GM12878 (cell line): ENCODE data around the gene SIX5. TPM values are rescaled to one million over a fixed set of nuclear protein-coding genes. Genes with fewer than 3 reads are reported as not detected.

Source experiments
- ATAC-seq: fragments of 200-7000 bp; cut with Tn5 transposase; 3 replicates; pipeline ENCODE4 v1.9.1; 2020; ENCODE audit warnings: mild to moderate bottlenecking, moderate library complexity
- BruUV-seq: library from RNA; stranded (reverse); fragments of 400-500 nt; replicated peaks from 2 replicates; lab custom pipeline; 2021; lab: Mats Ljungman, UMichigan
- CTCF ChIA-PET: fragments of 300-600 bp; sonication (Branson Sonifier 250); formaldehyde crosslinking; extraction: SDS; loops from one replicate; lab custom pipeline; 2021; ENCODE audit warnings: inconsistent platforms; lab: Yijun Ruan, JAX
- POLR2A ChIA-PET: fragments of 350-600 bp; formaldehyde crosslinking; extraction: SDS; loops from one replicate; lab custom pipeline; 2021; ENCODE audit warnings: inconsistent platforms; lab: Charles Lee
- RAD21 ChIA-PET: fragments of 300-600 bp; sonication (Branson Sonifier 250); formaldehyde crosslinking; loops from one replicate; lab custom pipeline; 2023; ENCODE audit warnings: antibody characterized with exemption; ENCODE audit not compliant: unreplicated experiment; lab: Charles Lee
- SMC1A ChIA-PET: fragments of 300-600 bp; sonication (Branson Sonifier 250); formaldehyde crosslinking; loops from one replicate; lab custom pipeline; 2023; ENCODE audit not compliant: unreplicated experiment, uncharacterized antibody; lab: Charles Lee
- DNase-seq: peaks from one replicate; pipeline ENCODE4 v3.0.0-alpha.2; 2011; ENCODE audit warnings: low read depth, low spot score
- FAIRE-seq: peaks from 3 replicates; lab custom pipeline; 2011; peaks lifted over from hg19 to GRCh38; lab: Jason Lieb, UNC
- H2AFZ ChIP-seq: 2 replicates; pipeline ENCODE4 v1.6.0; 2011; ENCODE audit warnings: low read depth, low read length, control low read depth; ENCODE audit not compliant: control insufficient read depth
- H3K27ac ChIP-seq: 2 replicates; pipeline ENCODE4 v1.5.1; 2011; ENCODE audit warnings: control low read depth; ENCODE audit not compliant: control insufficient read depth, insufficient read depth
- H3K27me3 ChIP-seq, 2 experiments: replicated peaks in 1 of 2; 2 replicates each; pipeline versions ENCODE4 v1.6.0 to v1.6.1; 2011; ENCODE audit warnings: low read length in 1 of 2; ENCODE audit not compliant: control insufficient read depth in 2 of 2, insufficient read depth in 2 of 2
- H3K36me3 ChIP-seq, 2 experiments: 2 replicates each; pipeline ENCODE4 v1.5.1; 2011; ENCODE audit warnings: low read length in 1 of 2; ENCODE audit not compliant: control insufficient read depth in 2 of 2, insufficient read depth in 2 of 2
- H3K4me1 ChIP-seq: 2 replicates; pipeline ENCODE4 v1.6.1; 2011; ENCODE audit warnings: mild to moderate bottlenecking, low read length, moderate library complexity, mixed read lengths; ENCODE audit not compliant: control insufficient read depth, insufficient read depth
- H3K4me2 ChIP-seq: 2 replicates; pipeline ENCODE4 v1.6.0; 2011; ENCODE audit warnings: control low read depth; ENCODE audit not compliant: control insufficient read depth, insufficient read depth
- H3K4me3 ChIP-seq: fragments of 200-600 bp; sonication (generic); 2 replicates; pipeline ENCODE4 v1.5.1; 2016
- H3K79me2 ChIP-seq: 2 replicates; pipeline ENCODE4 v1.6.0; 2011; ENCODE audit warnings: low read length; ENCODE audit not compliant: control insufficient read depth, insufficient read depth
- H3K9ac ChIP-seq: 2 replicates; pipeline ENCODE4 v1.8.0; 2011; ENCODE audit warnings: low read length, control low read depth, mixed read lengths; ENCODE audit not compliant: control insufficient read depth, insufficient read depth
- H3K9me3 ChIP-seq: replicated peaks from 3 replicates; pipeline ENCODE4 v1.5.1; 2011; ENCODE audit warnings: mild to moderate bottlenecking, low read length; ENCODE audit not compliant: control insufficient read depth, insufficient read depth
- H4K20me1 ChIP-seq: 2 replicates; pipeline ENCODE4 v1.6.0; 2011; ENCODE audit not compliant: control insufficient read depth, insufficient read depth
- BRCA1 ChIP-seq: IDR thresholded peaks from 2 replicates; pipeline ENCODE4 v1.6.1; 2011; ENCODE audit warnings: low read depth, low read length, improper control_type of control experiment
- CREM ChIP-seq: IDR thresholded peaks from 2 replicates; pipeline ENCODE4 v1.6.1; 2014; ENCODE audit warnings: antibody characterized with exemption, low read depth
- IKZF1 ChIP-seq: fragments of 450-650 bp; conservative IDR thresholded peaks from 2 replicates; pipeline ENCODE4 v1.6.1; 2017; ENCODE audit warnings: antibody characterized with exemption, mild to moderate bottlenecking
- MEF2A ChIP-seq: IDR thresholded peaks from 2 replicates; pipeline ENCODE4 v1.6.1; 2011; ENCODE audit warnings: low read depth, mild to moderate bottlenecking, low read length, moderate library complexity; ENCODE audit not compliant: insufficient read depth
- SUZ12 ChIP-seq: fragments of 200-600 bp; sonication (generic); IDR thresholded peaks from one replicate; pipeline ENCODE4 v1.6.1; 2018; ENCODE audit warnings: antibody characterized with exemption, mild to moderate bottlenecking; ENCODE audit not compliant: unreplicated experiment
- TCF7 ChIP-seq: IDR thresholded peaks from 2 replicates; pipeline ENCODE4 v1.6.1; 2014; ENCODE audit warnings: antibody characterized with exemption, borderline replicate concordance
- YY1 ChIP-seq: IDR thresholded peaks from 2 replicates; pipeline ENCODE4 v1.6.1; 2011; ENCODE audit warnings: low read depth, mild to moderate bottlenecking, low read length
- ZNF274 ChIP-seq: IDR thresholded peaks from one replicate; pipeline ENCODE4 v1.8.0; 2011; ENCODE audit not compliant: insufficient read length, insufficient read depth
- WGBS: methylation state at CpG from one replicate; pipeline ENCODE4 v1.1.6; 2016; ENCODE audit warnings: low lambda C conversion rate; ENCODE audit not compliant: insufficient replicate concordance, insufficient coverage; ENCODE audit errors: missing lambda C conversion rate; 5-methylcytosine and 5-hydroxymethylcytosine counted together
- in situ Hi-C: fragments of 300-500 bp; cut with MboI; formaldehyde crosslinking; loops from 9 replicates; pipeline ENCODE4 v1.14.3; 2018; ENCODE audit warnings: mixed read lengths
- intact Hi-C: fragments of 100-400 bp; cut with micrococcal nuclease; formaldehyde crosslinking; loops from one replicate; pipeline ENCODE4 v1.14.2; 2022; ENCODE audit not compliant: unreplicated experiment
- polyA plus RNA-seq, 11 experiments: library from polyadenylated mRNA; depleted of rRNA in 4 of 11; unstranded in 6 of 11; stranded (reverse) in 5 of 11; fragments of >200 nt; fragmentation: Nextera tagmentation in 4 of 11; fragmentation: Illumina TruSeq in 1 of 11; extraction: Ambion mirVana in 4 of 11; extraction: Trizol in 1 of 11; gene quantifications; 1 replicate in 1 of 11; 2 replicates in 10 of 11; pipeline versions ENCODE4 v1.2.1 to v1.2.3, GENCODE V29; 2011 to 2016; ENCODE audit warnings: inconsistent platforms in 2 of 11, missing spikeins in 2 of 11, low read depth in 1 of 11
- total RNA-seq, 4 experiments: library from RNA; depleted of rRNA in 3 of 4; stranded (reverse); fragments of >200 nt in 3 of 4; fragmentation: Illumina TruSeq in 1 of 4; extraction: Trizol in 1 of 4; gene quantifications; 2 replicates each; pipeline versions ENCODE4 v1.2.1 to v1.2.3, GENCODE V29; 2013 to 2021
- TF ChIP-seq, protein P1 (sequence below): fragments of 450-650 bp; IDR thresholded peaks from 2 replicates; pipeline ENCODE4 v1.6.1; 2017; ENCODE audit warnings: mild to moderate bottlenecking, moderate library complexity
- TF ChIP-seq, protein P2 (sequence below): IDR thresholded peaks from 2 replicates; pipeline ENCODE4 v1.6.1; 2012; ENCODE audit warnings: low read depth, low read length, improper control_type of control experiment
- TF ChIP-seq, protein P3 (sequence below): fragments of 450-650 bp; formaldehyde crosslinking; IDR thresholded peaks from 2 replicates; pipeline ENCODE4 v1.5.0; 2022; ENCODE audit warnings: mild to moderate bottlenecking, missing genetic modification characterization

Gene SIX5
- total and polyA plus RNA-seq, 10 of the 15 experiments (the other 5 are each of a cell fraction or from before 2014, with no cell fraction given) = 1.9 to 10.5 (median 3.0) TPM; not detected in 2

DNA sequence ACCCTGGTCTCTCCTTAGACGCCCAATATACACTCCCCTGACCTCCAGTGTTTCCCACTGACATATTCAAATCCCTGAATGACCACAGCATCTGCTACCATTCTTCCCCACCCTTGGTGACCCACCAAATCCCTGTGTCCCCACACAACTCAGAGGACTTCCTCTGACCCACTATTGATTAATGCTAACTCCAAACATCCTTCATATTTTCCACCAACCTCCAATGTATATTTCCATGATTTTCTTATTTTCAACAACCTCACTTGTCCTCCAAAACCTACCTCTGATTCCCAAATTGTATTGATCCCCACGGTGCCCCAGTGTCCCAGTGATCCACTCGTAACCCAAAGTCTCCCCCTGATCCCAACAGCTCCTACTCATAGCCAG is 24.1 kb upstream of the SIX5 start:
- intact Hi-C loops = loop anchor here (2.0 kb wide), 1 partner anchor 24 kb away; the partner anchor contains the start of gene SIX5
- Histone ChIP-seq H3K79me2 (peaks cover 19% of the 10 kb centered on the region), H3K9me3 (no peaks in the 10 kb centered on the region)
- TF ChIP-seq BRCA1 (no peak), YY1 (no peak), SUZ12 (no peak), TCF7 (no peak), IKZF1 (no peak), CREM (no peak), ZNF274 (no peak), MEF2A (no peak)
- TF ChIP-seq, protein P1, sequence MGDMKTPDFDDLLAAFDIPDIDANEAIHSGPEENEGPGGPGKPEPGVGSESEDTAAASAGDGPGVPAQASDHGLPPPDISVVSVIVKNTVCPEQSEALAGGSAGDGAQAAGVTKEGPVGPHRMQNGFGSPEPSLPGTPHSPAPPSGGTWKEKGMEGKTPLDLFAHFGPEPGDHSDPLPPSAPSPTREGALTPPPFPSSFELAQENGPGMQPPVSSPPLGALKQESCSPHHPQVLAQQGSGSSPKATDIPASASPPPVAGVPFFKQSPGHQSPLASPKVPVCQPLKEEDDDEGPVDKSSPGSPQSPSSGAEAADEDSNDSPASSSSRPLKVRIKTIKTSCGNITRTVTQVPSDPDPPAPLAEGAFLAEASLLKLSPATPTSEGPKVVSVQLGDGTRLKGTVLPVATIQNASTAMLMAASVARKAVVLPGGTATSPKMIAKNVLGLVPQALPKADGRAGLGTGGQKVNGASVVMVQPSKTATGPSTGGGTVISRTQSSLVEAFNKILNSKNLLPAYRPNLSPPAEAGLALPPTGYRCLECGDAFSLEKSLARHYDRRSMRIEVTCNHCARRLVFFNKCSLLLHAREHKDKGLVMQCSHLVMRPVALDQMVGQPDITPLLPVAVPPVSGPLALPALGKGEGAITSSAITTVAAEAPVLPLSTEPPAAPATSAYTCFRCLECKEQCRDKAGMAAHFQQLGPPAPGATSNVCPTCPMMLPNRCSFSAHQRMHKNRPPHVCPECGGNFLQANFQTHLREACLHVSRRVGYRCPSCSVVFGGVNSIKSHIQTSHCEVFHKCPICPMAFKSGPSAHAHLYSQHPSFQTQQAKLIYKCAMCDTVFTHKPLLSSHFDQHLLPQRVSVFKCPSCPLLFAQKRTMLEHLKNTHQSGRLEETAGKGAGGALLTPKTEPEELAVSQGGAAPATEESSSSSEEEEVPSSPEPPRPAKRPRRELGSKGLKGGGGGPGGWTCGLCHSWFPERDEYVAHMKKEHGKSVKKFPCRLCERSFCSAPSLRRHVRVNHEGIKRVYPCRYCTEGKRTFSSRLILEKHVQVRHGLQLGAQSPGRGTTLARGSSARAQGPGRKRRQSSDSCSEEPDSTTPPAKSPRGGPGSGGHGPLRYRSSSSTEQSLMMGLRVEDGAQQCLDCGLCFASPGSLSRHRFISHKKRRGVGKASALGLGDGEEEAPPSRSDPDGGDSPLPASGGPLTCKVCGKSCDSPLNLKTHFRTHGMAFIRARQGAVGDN = no peak
- TF ChIP-seq, protein P2, sequence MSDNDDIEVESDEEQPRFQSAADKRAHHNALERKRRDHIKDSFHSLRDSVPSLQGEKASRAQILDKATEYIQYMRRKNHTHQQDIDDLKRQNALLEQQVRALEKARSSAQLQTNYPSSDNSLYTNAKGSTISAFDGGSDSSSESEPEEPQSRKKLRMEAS = no peak
- TF ChIP-seq, protein P3, sequence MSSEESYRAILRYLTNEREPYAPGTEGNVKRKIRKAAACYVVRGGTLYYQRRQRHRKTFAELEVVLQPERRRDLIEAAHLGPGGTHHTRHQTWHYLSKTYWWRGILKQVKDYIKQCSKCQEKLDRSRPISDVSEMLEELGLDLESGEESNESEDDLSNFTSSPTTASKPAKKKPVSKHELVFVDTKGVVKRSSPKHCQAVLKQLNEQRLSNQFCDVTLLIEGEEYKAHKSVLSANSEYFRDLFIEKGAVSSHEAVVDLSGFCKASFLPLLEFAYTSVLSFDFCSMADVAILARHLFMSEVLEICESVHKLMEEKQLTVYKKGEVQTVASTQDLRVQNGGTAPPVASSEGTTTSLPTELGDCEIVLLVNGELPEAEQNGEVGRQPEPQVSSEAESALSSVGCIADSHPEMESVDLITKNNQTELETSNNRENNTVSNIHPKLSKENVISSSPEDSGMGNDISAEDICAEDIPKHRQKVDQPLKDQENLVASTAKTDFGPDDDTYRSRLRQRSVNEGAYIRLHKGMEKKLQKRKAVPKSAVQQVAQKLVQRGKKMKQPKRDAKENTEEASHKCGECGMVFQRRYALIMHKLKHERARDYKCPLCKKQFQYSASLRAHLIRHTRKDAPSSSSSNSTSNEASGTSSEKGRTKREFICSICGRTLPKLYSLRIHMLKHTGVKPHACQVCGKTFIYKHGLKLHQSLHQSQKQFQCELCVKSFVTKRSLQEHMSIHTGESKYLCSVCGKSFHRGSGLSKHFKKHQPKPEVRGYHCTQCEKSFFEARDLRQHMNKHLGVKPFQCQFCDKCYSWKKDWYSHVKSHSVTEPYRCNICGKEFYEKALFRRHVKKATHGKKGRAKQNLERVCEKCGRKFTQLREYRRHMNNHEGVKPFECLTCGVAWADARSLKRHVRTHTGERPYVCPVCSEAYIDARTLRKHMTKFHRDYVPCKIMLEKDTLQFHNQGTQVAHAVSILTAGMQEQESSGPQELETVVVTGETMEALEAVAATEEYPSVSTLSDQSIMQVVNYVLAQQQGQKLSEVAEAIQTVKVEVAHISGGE (CRISPR knock-in tag) = no peak
- TF ChIP-seq, all 136 proteins: peak for 0
- ChIA-PET POLR2A (interaction anchor here (0.5 to 2.9 kb wide), 9 partner anchors 11 to 368 kb away, joined by 3 to 20 read pairs (median 3); partner anchors contain the start of gene SIX5), RAD21 (interaction anchor here (0.5 to 2.7 kb wide), 7 partner anchors 14 to 387 kb away, joined by 3 to 18 read pairs (median 4); partner anchors contain the start of genes IRF2BP1, QPCTL, SIX5 and SNRPD2), CTCF (interaction anchor here (0.6 to 3.1 kb wide), 8 partner anchors 13 to 101 kb away, joined by 3 to 13 read pairs (median 4); partner anchors contain the start of genes QPCTL and SIX5), SMC1A (interaction anchor here (0.7 to 1.4 kb wide), 3 partner anchors 23 to 76 kb away, joined by 3 to 7 read pairs (median 5); partner anchors contain the start of gene SIX5)
- Histone ChIP-seq H4K20me1 (no peaks in the 10 kb centered on the region), H3K4me3 (0 out of 2 replicates have a peak overlapping the region, but pooled peaks have one; percentile 15), H3K4me2 (0 out of 2 replicates have a peak overlapping the region, but pooled peaks have one; percentile 15), H2AFZ (no peak overlapping the region), H3K27ac (no peak overlapping the region), H3K36me3 (peaks cover 0 to 12% of the 10 kb centered on the region in 2 experiments; a peak in 3 of 4 replicates), H3K27me3 (no peaks in the 10 kb centered on the region), H3K4me1 (peaks cover 14% of the 10 kb centered on the region), H3K9ac (no peak overlapping the region)
- ATAC-seq = peak; percentile 23; the same call in 2 of the 3 replicates
- WGBS = 2% methylated on average over 3 of the region's 3 CpGs
- no peak for FAIRE-seq
- no TSS peak for BruUV-seq
- no peak for DNase-seq
- in situ Hi-C loops = no loop called here
